Lung (tissue), 12 donors: ENCODE results near the gene SLC6A6. TPM values are rescaled to one million over a fixed set of nuclear protein-coding genes. Genes with fewer than 3 reads are reported as not detected.

Source experiments
- ATAC-seq: fragments of 200-7000 bp; cut with Tn5 transposase; one replicate; pipeline ENCODE4 v1.9.1; 2020; ENCODE audit warnings: moderate number of reproducible peaks; ENCODE audit not compliant: insufficient read depth, low FRiP score
- DNase-seq, 3 donors: peaks; one replicate each; pipeline ENCODE4 v3.0.0-alpha.2; 2013 to 2017
- H3K27ac ChIP-seq, 2 donors: one replicate each; pipeline ENCODE4 v1.5.1; 2013; ENCODE audit warnings: mild to moderate bottlenecking in 2 of 2, moderate library complexity in 2 of 2, control low read depth in 1 of 2, inconsistent platforms in 1 of 2, low read depth in 1 of 2, low read length in 1 of 2
- H3K27me3 ChIP-seq, 3 donors: one replicate each; pipeline ENCODE4 v1.5.1; 2013; ENCODE audit warnings: low read length in 2 of 3; ENCODE audit not compliant: control insufficient read depth in 3 of 3, insufficient read depth in 3 of 3
- H3K36me3 ChIP-seq, 4 donors: one replicate each; pipeline ENCODE4 v1.5.1; 2013; ENCODE audit warnings: low read length in 4 of 4, mild to moderate bottlenecking in 1 of 4, moderate library complexity in 1 of 4; ENCODE audit not compliant: control insufficient read depth in 4 of 4, insufficient read depth in 4 of 4
- H3K4me1 ChIP-seq, 5 donors: one replicate each; pipeline ENCODE4 v1.5.1; 2013; ENCODE audit warnings: low read length in 5 of 5, mild to moderate bottlenecking in 2 of 5, moderate library complexity in 1 of 5; ENCODE audit not compliant: control insufficient read depth in 5 of 5, insufficient read depth in 5 of 5
- H3K4me3 ChIP-seq: one replicate; pipeline ENCODE4 v1.5.1; 2013; ENCODE audit warnings: mild to moderate bottlenecking, control low read depth, moderate library complexity
- H3K9ac ChIP-seq, 2 donors: one replicate each; pipeline ENCODE4 v1.5.1; 2013; ENCODE audit warnings: low read length in 2 of 2, control low read depth in 1 of 2; ENCODE audit not compliant: insufficient read depth in 1 of 2
- H3K9me3 ChIP-seq, 4 donors: one replicate each; pipeline ENCODE4 v1.5.1; 2013; ENCODE audit warnings: low read length in 3 of 4, mild to moderate bottlenecking in 1 of 4, moderate library complexity in 1 of 4; ENCODE audit not compliant: control insufficient read depth in 4 of 4, insufficient read depth in 3 of 4
- WGBS, 2 donors: extraction: QIAGEN DNeasy Blood & Tissue Kit; methylation state at CpG; one replicate each; pipeline ENCODE4 v1.1.7; 2013; 5-methylcytosine and 5-hydroxymethylcytosine counted together
- polyA plus RNA-seq, 2 donors: library from polyadenylated mRNA; stranded (reverse); fragments of 200-250 nt; gene quantifications; one replicate each; pipeline ENCODE4 v1.2.1, GENCODE V29; 2013
- total RNA-seq, 2 donors: library from RNA; depleted of rRNA in 1 of 2; stranded (reverse); fragments of >200 nt in 1 of 2; gene quantifications; one replicate each; pipeline ENCODE4 v1.2.1, GENCODE V29; 2014 to 2021
- TF ChIP-seq, protein P1 (sequence below): IDR thresholded peaks from 2 replicates; pipeline ENCODE4 v1.5.1; 2012; ENCODE audit warnings: mild to moderate bottlenecking; ENCODE audit errors: control extremely low read depth, extremely low read depth
- donor health status: control.
- donor health status: control.
- donor health status: Bipolar disorder and iron deficiency.
- donor health status: healthy.
- donor health status: DM: yes; HTN: yes; CAD: no.

The SLC6A6 gene
- total and polyA plus RNA-seq, 4 donors: 16.1 to 96.3 (median 57.4) TPM

GRCh38 chr3:14448063-14448462 is 45.7 kb downstream of the SLC6A6 start:
- 98% methylated on average over 4 of the region's 4 CpGs for WGBS, 2 donors
- Histone ChIP-seq H3K36me3 (peaks cover 15 to 57% (median 39%) of the 10 kb centered on the region in 4 donors), H3K27ac (no peak overlapping the region), H3K27me3 (no peaks in the 10 kb centered on the region), H3K9me3 (no peaks in the 10 kb centered on the region), H3K4me3 (no peak overlapping the region), H3K4me1 (peaks cover 0 to 19% (median 13%) of the 10 kb centered on the region in 5 donors), H3K9ac (no peak overlapping the region)
- DNase-seq (no peak), ATAC-seq (no peak)
- TF ChIP-seq, protein P1, sequence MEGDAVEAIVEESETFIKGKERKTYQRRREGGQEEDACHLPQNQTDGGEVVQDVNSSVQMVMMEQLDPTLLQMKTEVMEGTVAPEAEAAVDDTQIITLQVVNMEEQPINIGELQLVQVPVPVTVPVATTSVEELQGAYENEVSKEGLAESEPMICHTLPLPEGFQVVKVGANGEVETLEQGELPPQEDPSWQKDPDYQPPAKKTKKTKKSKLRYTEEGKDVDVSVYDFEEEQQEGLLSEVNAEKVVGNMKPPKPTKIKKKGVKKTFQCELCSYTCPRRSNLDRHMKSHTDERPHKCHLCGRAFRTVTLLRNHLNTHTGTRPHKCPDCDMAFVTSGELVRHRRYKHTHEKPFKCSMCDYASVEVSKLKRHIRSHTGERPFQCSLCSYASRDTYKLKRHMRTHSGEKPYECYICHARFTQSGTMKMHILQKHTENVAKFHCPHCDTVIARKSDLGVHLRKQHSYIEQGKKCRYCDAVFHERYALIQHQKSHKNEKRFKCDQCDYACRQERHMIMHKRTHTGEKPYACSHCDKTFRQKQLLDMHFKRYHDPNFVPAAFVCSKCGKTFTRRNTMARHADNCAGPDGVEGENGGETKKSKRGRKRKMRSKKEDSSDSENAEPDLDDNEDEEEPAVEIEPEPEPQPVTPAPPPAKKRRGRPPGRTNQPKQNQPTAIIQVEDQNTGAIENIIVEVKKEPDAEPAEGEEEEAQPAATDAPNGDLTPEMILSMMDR: no peak

DNA sequence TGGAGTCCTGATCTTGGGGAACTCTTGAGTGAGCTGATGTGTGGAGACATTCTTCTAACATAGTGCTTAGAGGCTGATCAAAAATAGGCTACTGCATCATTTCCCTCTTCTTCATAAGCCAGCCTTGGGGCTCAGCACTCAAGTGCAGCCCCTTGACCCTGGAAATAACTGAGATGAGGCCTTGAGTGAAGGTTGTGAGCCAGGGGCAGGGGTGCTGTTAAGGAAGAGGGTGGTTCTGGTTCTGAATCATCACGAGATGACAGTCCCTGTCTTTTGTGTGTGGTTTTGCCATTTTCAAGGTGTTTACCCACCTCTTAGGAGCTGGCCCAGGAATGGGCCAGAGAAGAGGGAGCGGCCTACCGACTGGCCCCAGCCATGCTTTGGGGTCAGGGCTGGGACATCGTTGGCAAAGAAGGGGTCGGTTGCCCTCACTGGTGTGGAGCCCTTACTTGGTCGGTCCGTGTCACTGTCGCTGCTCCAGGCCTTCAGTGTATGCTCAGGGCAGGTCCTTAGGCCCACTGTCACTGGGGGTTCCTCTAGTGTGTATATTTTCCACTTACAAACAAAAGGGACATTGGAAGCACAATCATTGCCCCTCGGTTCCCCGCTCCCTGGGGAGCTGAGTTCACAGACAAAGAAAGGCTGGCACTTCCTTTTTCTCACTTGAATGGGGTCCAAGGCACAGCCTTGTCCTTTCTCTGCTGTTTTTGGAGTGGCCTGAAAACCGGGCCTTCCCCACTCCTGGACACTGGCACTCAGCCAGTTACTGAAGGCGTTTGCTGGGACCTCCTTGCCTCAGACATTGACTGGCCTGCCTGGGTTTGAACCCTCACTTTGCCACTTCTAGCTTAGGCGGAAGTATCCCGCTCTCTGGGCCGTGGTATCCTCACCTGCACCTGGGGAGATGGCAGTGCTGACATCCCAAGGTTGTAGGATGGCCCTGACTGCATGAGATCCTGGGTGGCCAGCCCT is 46.6 kb downstream of the SLC6A6 start:
- H3K27ac ChIP-seq: no peak overlapping the region
- H3K4me1 ChIP-seq: peaks cover 0 to 28% (median 17%) of the 10 kb centered on the region in 5 donors
- TF ChIP-seq, protein P1: no peak
- H3K27me3 ChIP-seq: no peaks in the 10 kb centered on the region
- ATAC-seq (no peak), DNase-seq (no peak)
- 84 to 87% methylated on average over 15 of the region's 15 CpGs for WGBS, 2 donors
- no peak overlapping the region for H3K9ac ChIP-seq
- H3K9me3 ChIP-seq: no peaks in the 10 kb centered on the region
- H3K36me3 ChIP-seq: peaks cover 15 to 48% (median 36%) of the 10 kb centered on the region in 4 donors
- no peak overlapping the region for H3K4me3 ChIP-seq

- no peak overlapping the region for H3K4me3 ChIP-seq
- H3K27me3 ChIP-seq: no peaks in the 10 kb centered on the region
- H3K36me3 ChIP-seq: peaks cover 15 to 51% (median 37%) of the 10 kb centered on the region in 4 donors
- TF ChIP-seq, protein P1: no peak
- H3K9ac ChIP-seq: no peak overlapping the region
- peaks cover 0 to 38% (median 17%) of the 10 kb centered on the region in 5 donors for H3K4me1 ChIP-seq
- 99 to 100% methylated on average over 3 of the region's 3 CpGs for WGBS, 2 donors
- H3K9me3 ChIP-seq: no peaks in the 10 kb centered on the region
- DNase-seq (no peak), ATAC-seq (no peak)
- H3K27ac ChIP-seq: no peak overlapping the region
Observed at GRCh38 chr3:14450506-14450905, 48.1 kb downstream of the SLC6A6 start.
